ENCODE measurements around the gene SNED1.

The SNED1 gene

GRCh38 chr2:241142063-241142462 lies 143.6 kb downstream of the SNED1 start:
- TF ChIP-seq CTCF (IDR thresholded peaks at IDR 0.05; ENCODE audit: low read depth, low read length, poor library complexity, severe bottlenecking) (no peak), EZH2phosphoT487 (IDR thresholded peaks at IDR 0.05; ENCODE audit: borderline replicate concordance, low read length) (no peak)
- no peaks in the 10 kb centered on the region for H3K9me2 ChIP-seq (replicated peaks; ENCODE audit: control insufficient read depth, low read length)
- H3K27ac ChIP-seq (ENCODE audit: low read depth, low read length): no peak overlapping the region
- H3K4me1 ChIP-seq (ENCODE audit: control insufficient read depth, low read length): peaks cover 9% of the 10 kb centered on the region
- H3K4me2 ChIP-seq (ENCODE audit: low read length): no peak overlapping the region
- peaks cover 51% of the 10 kb centered on the region for H3K36me3 ChIP-seq (ENCODE audit: control insufficient read depth, low read length)
- H3K9me3 ChIP-seq (ENCODE audit: control insufficient read depth, insufficient read depth, low read length): no peaks in the 10 kb centered on the region
- H3K4me3 ChIP-seq (ENCODE audit: low read length): no peak overlapping the region
- no peaks in the 10 kb centered on the region for H4K20me1 ChIP-seq (ENCODE audit: control insufficient read depth, insufficient read depth, low read depth, low read length)
- H3F3A ChIP-seq (ENCODE audit: control insufficient read depth, insufficient read depth): no peaks in the 10 kb centered on the region
- H3K79me2 ChIP-seq (ENCODE audit: control insufficient read depth, low read length): peaks cover 45% of the 10 kb centered on the region
- H3K27me3 ChIP-seq (ENCODE audit: control insufficient read depth, low read length): no peaks in the 10 kb centered on the region

GRCh38 chr2:241142593-241142992 lies 144.2 kb downstream of the SNED1 start:
- Histone ChIP-seq H4K20me1 (ENCODE audit: control insufficient read depth, insufficient read depth, low read depth, low read length) (no peaks in the 10 kb centered on the region), H3K4me1 (ENCODE audit: control insufficient read depth, low read length) (peaks cover 12% of the 10 kb centered on the region), H3K4me3 (ENCODE audit: low read length) (no peak overlapping the region), H3F3A (ENCODE audit: control insufficient read depth, insufficient read depth) (no peaks in the 10 kb centered on the region), H3K27ac (ENCODE audit: low read depth, low read length) (no peak overlapping the region), H3K9me3 (ENCODE audit: control insufficient read depth, insufficient read depth, low read length) (no peaks in the 10 kb centered on the region), H3K79me2 (ENCODE audit: control insufficient read depth, low read length) (peaks cover 48% of the 10 kb centered on the region), H3K27me3 (ENCODE audit: control insufficient read depth, low read length) (no peaks in the 10 kb centered on the region), H3K36me3 (ENCODE audit: control insufficient read depth, low read length) (peaks cover 48% of the 10 kb centered on the region), H3K9me2 (replicated peaks; ENCODE audit: control insufficient read depth, low read length) (no peaks in the 10 kb centered on the region), H3K4me2 (ENCODE audit: low read length) (no peak overlapping the region)
- TF ChIP-seq CTCF (IDR thresholded peaks at IDR 0.05; ENCODE audit: low read depth, low read length, poor library complexity, severe bottlenecking) (no peak), EZH2phosphoT487 (IDR thresholded peaks at IDR 0.05; ENCODE audit: borderline replicate concordance, low read length) (no peak)

Measured in DOHH2 (cell line).